HL-60 (cell line): ENCODE measurements around the gene ITGAE.
"Not testable (repeated sequence)": the region's sequence is repeated elsewhere in the genome, so short reads cannot be mapped to it uniquely, and the experiment has no call there.

Source experiments
- DNase-seq, 2 experiments: peaks; one replicate each; pipeline ENCODE4 v3.0.0-alpha.2; 2010 to 2020; ENCODE audit warnings: low read depth in 1 of 2, low spot score in 1 of 2
- H3K27ac ChIP-seq: fragments of 250-450 bp; sonication (Bioruptor Pico); replicated peaks from 2 replicates; pipeline ENCODE4 v1.5.1; 2020; ENCODE audit warnings: mild to moderate bottlenecking, moderate library complexity
- H3K27me3 ChIP-seq: fragments of 250-450 bp; sonication (Bioruptor Pico); 2 replicates; pipeline ENCODE4 v1.5.1; 2021; ENCODE audit warnings: mild to moderate bottlenecking, moderate library complexity; ENCODE audit not compliant: insufficient read depth, poor library complexity, severe bottlenecking
- H3K4me3 ChIP-seq: replicated peaks from 2 replicates; pipeline ENCODE4 v1.5.1; 2011; ENCODE audit warnings: mild to moderate bottlenecking, control low read depth, low read length; ENCODE audit not compliant: insufficient read depth
- GABPA ChIP-seq: IDR thresholded peaks from 2 replicates; pipeline ENCODE4 v1.6.1; 2012; ENCODE audit warnings: low read depth
- POLR2AphosphoS5 ChIP-seq: IDR thresholded peaks from 2 replicates; pipeline ENCODE4 v1.6.1; 2012; ENCODE audit warnings: low read depth
- SPI1 ChIP-seq: IDR thresholded peaks from 2 replicates; pipeline ENCODE4 v1.6.1; 2012; ENCODE audit warnings: low read depth, mild to moderate bottlenecking, borderline replicate concordance
- TF ChIP-seq, protein P1 (sequence below): IDR thresholded peaks from one replicate; pipeline ENCODE4 v1.5.1; 2011; ENCODE audit warnings: low read length, control low read depth, inconsistent platforms; ENCODE audit not compliant: insufficient read depth
- TF ChIP-seq, protein P2 (sequence below): IDR thresholded peaks from 2 replicates; pipeline ENCODE4 v1.6.1; 2012; ENCODE audit warnings: low read depth; ENCODE audit not compliant: insufficient replicate concordance

Gene ITGAE

GRCh38 chr17:3704931-3705717 lies 95.9 kb downstream of the ITGAE start:
- no peaks in the 10 kb centered on the region for H3K27me3 ChIP-seq
- H3K27ac ChIP-seq: no peak overlapping the region
- TF ChIP-seq GABPA (no peak), SPI1 (no peak), POLR2AphosphoS5 (no peak)
- TF ChIP-seq, protein P1, sequence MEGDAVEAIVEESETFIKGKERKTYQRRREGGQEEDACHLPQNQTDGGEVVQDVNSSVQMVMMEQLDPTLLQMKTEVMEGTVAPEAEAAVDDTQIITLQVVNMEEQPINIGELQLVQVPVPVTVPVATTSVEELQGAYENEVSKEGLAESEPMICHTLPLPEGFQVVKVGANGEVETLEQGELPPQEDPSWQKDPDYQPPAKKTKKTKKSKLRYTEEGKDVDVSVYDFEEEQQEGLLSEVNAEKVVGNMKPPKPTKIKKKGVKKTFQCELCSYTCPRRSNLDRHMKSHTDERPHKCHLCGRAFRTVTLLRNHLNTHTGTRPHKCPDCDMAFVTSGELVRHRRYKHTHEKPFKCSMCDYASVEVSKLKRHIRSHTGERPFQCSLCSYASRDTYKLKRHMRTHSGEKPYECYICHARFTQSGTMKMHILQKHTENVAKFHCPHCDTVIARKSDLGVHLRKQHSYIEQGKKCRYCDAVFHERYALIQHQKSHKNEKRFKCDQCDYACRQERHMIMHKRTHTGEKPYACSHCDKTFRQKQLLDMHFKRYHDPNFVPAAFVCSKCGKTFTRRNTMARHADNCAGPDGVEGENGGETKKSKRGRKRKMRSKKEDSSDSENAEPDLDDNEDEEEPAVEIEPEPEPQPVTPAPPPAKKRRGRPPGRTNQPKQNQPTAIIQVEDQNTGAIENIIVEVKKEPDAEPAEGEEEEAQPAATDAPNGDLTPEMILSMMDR: no peak
- TF ChIP-seq, protein P2, sequence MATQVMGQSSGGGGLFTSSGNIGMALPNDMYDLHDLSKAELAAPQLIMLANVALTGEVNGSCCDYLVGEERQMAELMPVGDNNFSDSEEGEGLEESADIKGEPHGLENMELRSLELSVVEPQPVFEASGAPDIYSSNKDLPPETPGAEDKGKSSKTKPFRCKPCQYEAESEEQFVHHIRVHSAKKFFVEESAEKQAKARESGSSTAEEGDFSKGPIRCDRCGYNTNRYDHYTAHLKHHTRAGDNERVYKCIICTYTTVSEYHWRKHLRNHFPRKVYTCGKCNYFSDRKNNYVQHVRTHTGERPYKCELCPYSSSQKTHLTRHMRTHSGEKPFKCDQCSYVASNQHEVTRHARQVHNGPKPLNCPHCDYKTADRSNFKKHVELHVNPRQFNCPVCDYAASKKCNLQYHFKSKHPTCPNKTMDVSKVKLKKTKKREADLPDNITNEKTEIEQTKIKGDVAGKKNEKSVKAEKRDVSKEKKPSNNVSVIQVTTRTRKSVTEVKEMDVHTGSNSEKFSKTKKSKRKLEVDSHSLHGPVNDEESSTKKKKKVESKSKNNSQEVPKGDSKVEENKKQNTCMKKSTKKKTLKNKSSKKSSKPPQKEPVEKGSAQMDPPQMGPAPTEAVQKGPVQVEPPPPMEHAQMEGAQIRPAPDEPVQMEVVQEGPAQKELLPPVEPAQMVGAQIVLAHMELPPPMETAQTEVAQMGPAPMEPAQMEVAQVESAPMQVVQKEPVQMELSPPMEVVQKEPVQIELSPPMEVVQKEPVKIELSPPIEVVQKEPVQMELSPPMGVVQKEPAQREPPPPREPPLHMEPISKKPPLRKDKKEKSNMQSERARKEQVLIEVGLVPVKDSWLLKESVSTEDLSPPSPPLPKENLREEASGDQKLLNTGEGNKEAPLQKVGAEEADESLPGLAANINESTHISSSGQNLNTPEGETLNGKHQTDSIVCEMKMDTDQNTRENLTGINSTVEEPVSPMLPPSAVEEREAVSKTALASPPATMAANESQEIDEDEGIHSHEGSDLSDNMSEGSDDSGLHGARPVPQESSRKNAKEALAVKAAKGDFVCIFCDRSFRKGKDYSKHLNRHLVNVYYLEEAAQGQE: no peak
- no peak overlapping the region for H3K4me3 ChIP-seq
- no peak for DNase-seq

GRCh38 chr17:3702041-3702539 lies 98.9 kb downstream of the ITGAE start:
- not testable (repeated sequence) for H3K4me3 ChIP-seq, H3K27ac ChIP-seq, H3K27me3 ChIP-seq, DNase-seq

GRCh38 chr17:3699951-3700350 lies 101.0 kb downstream of the ITGAE start:
- H3K27me3 ChIP-seq: no peaks in the 10 kb centered on the region
- TF ChIP-seq, protein P2: no peak
- TF ChIP-seq POLR2AphosphoS5: no peak
- TF ChIP-seq, protein P1: no peak
- no peak for TF ChIP-seq GABPA
- no peak for TF ChIP-seq SPI1
- no peak overlapping the region for H3K27ac ChIP-seq
- no peak overlapping the region for H3K4me3 ChIP-seq
- no peak for DNase-seq

- TF ChIP-seq GABPA: no peak
- TF ChIP-seq, protein P1: no peak
- TF ChIP-seq SPI1: no peak
- TF ChIP-seq, protein P2: no peak
- TF ChIP-seq POLR2AphosphoS5: no peak
- no peak for DNase-seq
- H3K27ac ChIP-seq: no peak overlapping the region
Measured at GRCh38 chr17:3698139-3698538, 102.8 kb downstream of the ITGAE start.

More at GRCh38 chr17:3698139-3698538, 102.8 kb downstream of the ITGAE start:
- no peak overlapping the region for H3K4me3 ChIP-seq
- H3K27me3 ChIP-seq: no peaks in the 10 kb centered on the region
